ENCODE data around the gene ABRAXAS1.
"Not testable (repeated sequence)": the region's sequence is repeated elsewhere in the genome, so short reads cannot be mapped to it uniquely, and the experiment has no call there.

ABRAXAS1 gene

DNA sequence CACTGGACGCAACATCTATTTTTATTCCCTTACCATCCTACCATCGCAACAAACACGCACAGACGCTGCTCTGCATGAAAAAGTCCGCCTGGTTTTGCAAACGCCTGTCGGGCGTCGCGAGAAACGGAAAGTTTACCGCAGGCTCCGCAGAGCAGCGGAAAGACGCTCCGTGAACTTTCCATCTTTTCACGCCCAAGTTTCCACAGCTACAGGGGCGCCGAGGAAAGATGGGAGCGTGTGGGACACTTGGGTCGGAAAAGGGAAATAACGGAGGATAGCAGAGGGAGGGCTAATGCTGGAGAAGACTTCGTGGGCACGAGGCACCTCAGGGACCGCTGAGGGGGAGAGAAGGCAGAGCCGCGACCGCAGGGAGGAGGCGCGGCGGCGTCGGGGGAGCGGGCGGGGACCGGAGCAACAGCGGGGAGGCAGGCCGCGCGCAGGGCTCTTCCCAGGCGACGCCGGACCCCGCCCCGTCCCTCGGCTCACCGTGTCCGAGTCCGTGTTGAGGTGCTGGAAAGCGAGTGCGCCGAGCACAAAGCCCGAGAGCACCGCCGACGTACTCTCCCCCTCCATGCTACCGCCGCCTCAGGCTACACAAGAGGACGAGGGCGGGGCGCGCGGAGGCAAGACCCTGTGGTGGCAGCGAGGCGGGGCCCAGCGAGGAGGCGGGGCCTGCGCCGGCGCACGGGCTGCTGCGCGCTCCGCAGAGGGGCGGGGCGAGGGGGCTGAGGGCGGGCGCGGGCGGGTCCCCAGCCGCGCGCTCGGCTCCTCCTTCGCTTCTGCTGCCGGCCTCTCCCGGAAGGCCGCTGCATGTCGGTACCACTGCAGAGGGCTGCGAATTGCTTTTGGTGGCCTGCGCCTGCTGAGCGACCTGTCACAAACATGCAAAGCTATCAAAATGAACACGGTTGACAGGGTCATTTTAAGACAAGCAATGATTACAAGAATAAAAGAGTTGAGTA lies at the start of gene ABRAXAS1:
Gene ABRAXAS1 (minus strand): TSS at position 601 of the 962 bp plus-strand sequence. CDS start 28 bp downstream, at position 573.
- DNase-seq (ENCODE audit: low spot score) = peak; percentile 95

DNA sequence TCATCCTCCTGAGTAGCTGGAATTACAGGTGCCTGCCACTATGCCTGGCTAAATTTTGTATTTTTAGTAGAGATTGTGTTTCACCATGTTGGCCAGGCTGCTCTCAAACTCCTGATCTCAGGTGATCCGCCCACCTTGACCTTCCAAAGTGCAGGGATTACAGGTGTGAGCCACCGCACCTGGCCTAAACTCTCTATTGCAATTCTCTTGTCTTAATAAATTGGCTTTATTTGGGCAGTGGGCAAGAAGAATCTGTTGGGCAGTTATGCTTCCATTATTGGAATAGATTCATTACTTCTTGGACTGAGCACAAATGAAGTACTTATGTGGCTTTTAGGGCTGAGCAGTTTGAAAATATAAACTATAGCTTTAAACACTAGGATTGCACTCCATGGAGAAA lies 42.8 kb upstream of the ABRAXAS1 start:
- no peak for DNase-seq (ENCODE audit: low spot score)

DNA sequence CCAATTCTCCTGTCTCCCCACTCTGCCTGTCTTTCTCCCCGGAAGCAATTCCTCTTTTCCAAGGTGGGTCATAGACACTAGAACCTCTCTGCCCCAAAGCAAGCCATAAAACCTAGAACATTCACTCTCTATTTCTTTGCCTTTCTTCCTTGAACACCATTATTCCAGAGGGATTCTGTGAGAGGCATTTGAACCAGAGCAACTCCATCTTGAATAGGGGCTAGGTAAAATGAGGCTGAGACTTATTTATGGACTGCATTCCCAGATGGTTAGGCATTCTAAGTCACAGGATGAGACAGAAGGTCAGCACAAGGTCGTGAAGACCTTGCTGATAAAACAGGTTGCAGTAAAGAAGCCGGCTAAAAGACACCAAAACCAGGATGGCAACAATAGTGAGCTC lies 37.3 kb upstream of the ABRAXAS1 start:
- no peak for DNase-seq (ENCODE audit: low spot score)

DNA sequence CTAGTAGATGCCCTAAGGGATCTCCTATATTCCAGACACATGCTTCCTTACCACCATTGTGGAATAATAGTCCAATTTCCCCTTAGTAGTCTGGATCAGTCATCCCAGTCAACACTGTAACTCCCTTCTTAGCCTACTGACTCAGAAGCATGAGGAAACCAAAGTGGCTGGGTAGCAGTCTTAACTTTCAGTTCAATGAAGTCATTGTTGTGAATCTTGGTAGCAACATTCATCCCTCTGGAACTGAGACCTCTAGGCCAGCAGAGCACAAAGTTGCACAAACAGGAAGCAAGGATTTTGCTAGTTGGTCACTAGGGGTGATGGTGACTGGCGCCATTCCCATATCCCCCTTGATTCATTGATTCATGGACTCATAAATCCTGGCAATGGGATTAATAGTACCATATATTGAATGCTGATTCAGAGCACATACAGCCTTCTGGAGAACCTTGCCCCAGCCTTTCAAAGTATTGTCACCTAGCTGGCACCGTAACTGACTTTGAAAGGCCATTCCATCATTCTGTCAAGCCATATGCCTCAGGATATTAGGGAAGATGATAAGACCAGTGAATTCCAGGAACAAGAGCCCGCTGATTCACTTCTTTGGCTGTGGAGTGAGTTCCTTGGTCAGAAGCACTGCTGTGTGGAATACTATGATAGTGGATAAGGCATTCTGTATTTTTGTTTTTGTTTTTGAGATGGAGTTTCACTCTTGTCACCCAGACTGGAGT lies 31.3 kb upstream of the ABRAXAS1 start:
- DNase-seq (ENCODE audit: low spot score) = no peak

DNA sequence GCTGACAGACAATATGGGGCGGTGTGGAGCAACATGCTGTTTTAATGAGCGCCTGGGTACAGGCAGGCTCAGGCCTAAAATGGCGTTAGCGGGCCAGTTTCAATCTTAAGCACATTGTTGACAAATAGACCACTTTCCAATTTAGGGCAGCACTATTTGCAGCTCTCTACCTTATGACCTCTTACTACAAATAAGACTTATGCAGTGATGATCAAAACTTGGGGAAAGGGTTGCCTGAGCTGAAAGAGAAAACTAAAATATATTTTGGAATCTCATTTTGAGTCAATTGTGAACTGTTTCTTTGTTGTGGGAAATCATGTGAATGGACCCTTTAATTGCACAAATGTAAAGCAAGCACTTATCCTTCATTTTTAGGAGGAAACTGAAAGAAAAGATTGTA lies 25.5 kb upstream of the ABRAXAS1 start:
- DNase-seq (ENCODE audit: low spot score) = no peak

DNA sequence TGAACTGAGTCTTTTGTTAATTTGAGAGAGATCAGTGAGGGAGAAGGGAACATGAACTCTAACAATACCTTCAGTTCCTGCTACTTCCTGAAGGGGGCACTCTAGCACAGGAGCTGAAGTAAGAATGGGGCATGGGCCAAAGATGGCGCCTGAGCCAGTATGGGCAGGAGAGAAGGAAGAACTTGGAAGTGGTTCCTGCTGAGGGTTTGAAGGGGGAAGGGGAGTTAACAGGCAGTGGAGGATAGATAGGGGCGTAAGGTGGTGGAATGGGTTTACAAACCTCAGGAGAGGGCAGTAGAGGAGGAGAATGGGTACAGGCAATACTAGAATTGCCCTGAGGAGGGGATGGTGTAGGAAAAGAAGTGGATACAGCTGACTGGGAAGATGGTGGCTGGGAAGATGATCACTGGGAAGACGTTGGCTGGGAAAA lies 24.3 kb upstream of the ABRAXAS1 start:
- DNase-seq (ENCODE audit: low spot score) = peak; percentile 77

DNA sequence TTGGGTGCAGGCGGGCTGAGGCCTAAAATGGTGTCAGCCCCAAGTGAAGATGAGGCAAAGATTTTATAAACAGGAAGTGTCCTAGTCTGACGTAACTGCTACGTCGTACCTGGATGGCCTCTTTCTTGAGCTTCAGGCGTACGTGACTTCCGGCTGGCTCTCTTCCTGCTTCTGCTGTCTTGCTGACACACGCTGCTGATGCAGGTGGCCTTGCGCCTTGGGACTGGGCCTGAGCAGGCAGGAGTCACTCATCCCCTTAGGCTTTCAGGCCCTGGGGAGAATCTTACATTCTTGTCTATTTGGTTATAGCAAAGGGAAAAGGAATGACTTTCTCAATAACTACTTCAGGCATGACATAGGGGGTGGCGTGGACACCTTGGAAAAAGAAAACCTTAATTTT lies 20.1 kb upstream of the ABRAXAS1 start:
- no peak for DNase-seq (ENCODE audit: low spot score)

DNA sequence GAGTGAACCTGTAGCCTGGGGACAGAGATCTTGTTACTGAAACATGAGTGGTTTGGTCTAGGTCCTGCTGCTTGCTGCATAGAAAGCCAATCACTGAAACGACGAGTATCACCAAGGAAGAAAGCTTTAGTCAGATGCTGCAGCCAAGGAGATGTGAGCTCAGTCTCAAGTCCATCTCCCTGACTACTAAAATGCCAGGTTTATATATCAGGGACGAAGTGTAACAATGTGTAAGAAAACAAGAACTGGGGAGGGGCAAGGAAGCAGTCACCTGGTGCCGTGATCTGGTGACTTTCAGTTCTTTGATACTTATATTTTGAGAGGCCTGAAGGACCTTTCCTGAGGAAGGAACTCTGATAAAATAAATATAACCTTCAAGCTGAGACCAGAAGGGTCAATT lies 19.6 kb upstream of the ABRAXAS1 start:
- DNase-seq (ENCODE audit: low spot score) = no peak

DNA sequence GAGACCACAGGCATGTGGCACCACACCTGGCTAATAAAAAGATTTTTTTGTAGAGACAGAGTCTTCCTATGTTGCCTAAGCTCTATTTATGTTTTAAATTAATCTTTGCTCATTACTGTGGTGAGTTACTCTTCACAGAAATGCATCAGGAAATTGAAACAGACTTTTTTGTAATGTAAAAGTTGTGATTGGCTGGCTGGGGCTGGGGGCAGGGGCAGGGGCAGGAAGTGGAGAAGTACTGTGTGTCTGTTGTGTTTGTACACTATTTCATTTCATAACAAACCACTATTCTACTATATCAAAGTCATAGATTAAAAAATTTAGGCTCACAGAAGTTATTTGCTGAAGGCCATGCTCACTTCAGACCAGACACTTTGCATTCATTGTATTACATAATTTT lies 19.1 kb upstream of the ABRAXAS1 start:
- DNase-seq (ENCODE audit: low spot score) = no peak

DNA sequence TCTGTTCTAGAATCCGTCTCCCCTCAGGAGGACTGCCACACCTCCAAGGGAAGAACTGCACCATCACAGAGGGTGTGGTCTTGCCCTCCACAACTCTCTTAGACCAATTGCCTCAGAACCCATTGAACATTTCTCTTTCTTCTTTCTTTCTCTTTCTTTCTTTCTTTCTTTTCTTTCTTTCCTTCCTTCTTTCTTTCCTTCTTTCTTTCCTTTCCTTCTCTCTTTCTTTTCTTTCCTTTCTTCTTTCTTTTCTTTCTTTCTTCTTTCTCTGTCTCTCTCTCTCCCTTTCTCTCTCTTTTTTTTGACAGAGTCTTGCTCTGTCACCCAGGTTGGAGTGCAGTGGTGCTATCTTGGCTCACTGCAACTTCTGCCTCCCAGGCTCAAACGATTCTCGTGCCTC lies 16.8 kb upstream of the ABRAXAS1 start:
- DNase-seq (ENCODE audit: low spot score) = not testable (repeated sequence)

DNA sequence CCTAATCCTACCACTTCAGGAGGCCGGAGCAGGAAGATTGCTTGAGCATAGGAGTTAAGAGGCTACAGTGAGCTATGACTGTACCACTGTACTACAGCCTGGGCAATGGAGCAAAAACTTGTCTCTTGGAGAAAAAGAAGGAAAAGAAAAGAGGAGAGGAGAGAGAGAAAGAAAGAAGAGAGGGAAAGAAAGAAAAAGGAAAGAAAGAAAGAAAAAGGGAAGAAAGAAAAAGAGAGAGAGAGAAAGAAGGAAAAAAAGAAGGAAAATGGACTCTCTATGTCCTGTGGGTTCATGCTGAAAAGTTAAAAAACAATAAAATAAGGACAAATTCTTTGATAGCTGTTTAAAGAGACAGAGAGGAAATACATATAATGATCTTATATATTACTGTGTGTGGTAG lies 13.3 kb upstream of the ABRAXAS1 start:
- no peak for DNase-seq (ENCODE audit: low spot score)

DNA sequence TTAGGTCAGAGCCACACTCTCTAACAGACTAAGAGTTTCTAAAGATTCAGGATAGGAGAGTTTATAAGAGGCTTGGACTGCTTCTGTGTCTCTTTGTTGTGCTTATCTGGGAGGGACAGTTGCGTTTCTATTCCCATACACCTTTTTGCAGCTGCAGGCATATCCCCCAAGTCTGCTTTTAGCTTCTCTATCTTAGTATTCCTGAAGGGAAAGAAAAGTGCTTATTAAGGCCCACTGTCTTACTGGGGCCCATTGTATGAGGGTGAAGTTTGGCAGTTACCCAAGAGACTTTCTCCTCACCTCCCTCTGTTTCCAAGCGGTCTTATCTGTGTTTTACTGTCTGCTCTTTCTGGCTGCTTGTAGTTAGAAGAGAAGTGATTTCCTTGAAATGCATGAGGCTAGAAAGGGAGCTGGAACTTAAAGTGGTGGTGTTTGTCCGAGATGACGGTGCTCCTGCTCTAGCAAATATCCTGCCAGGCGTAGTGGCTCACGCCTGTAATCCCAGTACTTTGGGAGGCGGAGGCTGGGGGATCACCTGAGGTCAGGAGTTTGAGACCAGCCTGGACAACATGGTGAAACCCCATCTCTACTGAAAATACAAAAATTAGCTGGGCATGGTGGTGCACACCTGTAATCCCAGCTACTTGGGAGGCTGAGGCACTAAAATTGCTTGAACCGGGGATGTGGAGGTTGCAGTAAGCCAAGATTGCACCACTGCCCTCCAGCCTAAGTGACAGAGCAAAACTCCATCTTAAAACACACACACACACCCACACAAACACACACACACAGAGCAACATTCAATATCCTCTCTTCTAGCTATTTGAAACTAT lies 11.4 kb upstream of the ABRAXAS1 start:
- DNase-seq (ENCODE audit: low spot score) = not testable (repeated sequence)

DNA sequence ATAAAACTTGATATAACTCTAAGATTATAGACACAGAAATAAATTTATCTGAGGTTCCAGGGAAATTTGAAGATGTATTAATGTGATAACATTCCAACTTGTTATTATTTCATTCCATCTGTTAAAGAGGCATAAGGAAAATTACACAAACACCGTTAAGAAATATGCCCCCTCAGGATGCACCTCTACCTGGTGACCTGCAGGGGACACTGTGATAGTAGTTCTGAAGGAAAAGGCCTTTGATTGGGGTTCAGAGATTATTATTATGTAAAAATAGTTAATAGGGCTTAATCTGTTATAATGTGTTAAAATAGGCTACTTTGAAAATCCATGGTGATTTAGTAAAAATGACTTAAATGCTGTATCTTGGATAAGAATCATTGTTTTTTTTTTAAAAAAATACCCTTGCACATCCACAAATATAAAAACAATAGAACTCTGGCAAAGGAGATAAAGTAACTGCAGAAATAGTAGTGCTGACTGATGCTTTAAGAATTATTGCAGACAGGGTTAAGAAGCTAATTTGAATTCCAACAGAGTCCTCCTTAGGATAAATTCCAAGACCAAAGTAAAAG lies 6.1 kb upstream of the ABRAXAS1 start:
- DNase-seq (ENCODE audit: low spot score) = peak; percentile 62

DNA sequence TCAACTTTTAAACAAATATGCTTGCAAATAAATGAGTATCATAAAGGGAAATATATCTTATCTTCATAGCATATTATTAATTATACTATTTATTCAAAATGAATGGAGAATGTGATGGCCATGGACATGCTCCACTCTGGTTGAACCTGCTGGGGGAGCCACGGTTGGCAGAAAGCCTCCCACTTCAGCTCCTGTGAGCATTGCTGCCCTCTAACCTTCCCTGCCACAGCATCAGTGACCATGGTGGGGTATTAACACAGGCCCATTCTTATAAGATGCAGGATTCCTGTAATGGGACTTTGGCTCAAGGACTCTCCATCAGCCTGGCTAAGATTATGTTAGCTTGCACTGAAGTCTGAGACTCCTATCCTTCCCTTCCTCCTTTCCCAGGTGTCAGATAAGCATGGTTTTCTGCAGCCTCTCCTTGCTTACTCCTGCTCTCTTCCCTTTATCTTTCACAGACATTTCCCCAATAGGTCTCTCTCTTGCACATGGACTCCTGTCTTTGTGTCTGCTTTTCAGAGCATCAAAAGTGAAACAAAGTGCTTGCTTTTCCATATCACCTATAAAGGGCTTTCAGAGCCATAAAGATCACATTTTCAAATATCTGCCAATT lies 4.9 kb upstream of the ABRAXAS1 start:
- DNase-seq (ENCODE audit: low spot score) = peak; percentile 31

DNA sequence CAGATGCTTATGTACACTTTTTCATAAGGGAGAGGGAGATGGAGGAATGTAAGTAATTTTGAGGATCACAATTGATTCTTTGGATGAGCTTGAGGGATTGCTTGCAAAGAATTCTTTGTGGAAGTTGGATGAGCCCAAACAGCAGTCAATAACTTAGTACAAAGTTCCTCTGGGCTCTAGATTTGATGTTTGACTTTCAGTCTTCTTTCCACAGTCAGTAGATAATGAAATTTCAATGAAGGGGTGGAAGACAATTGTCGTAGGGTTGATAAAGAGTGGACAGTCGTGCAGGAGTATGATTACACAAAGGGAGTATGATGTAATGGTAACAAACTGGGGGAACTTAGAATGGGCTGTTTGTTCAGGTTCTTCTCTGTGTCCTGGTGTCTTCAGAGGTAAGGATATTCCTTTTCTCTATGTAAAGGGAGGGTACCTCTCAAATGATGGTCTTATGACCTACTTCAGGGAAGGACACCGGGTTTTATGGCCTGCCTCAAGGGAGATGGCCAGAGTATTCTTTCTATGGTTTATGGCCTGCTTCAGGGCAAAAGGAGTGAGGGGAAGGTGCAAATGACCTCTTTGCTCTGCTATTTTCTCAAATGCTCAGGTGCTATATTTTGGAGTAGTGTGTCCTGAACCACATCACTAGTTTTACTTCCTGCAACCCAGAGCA lies 1.7 kb upstream of the ABRAXAS1 start:
- DNase-seq (ENCODE audit: low spot score) = no peak

DNA sequence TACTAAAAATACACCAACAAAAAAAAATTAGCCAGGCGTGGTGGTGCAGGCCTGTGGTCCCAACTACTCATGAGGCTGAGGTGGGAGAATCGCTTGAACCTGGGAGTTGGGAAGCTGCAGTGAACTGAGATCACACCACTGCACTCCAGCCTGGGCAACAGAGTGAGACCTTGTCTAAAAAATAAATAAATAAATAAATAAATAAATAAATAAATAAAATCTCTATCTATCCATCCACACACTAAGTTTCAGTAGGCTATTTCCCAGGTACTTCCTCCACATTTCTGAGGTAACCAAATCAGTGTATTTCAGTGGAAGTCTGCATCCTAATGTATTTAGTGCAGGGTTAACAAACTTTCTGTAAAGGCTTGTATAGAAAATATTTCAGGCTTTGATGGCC lies 10.9 kb downstream of the ABRAXAS1 start:
- no peak for DNase-seq (ENCODE audit: low spot score)

DNA sequence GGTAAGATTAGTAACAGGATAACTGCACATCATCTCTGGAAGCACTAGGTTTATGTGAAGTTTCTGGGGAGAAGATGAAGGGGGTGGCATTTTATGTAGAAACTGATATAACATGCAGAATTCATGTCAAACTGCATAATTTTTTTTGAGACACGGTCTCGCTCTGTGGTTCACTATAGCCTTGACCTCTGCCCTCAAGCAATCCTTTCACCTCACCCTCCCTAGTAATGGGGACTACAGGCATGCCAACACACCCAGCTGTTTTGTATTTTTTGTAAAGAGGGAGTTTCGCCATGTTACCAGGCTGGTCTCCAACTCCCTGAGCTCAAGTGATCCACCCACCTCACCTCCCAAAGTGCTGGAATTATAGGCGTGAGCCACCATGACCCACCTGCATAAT lies 11.5 kb downstream of the ABRAXAS1 start:
- no peak for DNase-seq (ENCODE audit: low spot score)

DNA sequence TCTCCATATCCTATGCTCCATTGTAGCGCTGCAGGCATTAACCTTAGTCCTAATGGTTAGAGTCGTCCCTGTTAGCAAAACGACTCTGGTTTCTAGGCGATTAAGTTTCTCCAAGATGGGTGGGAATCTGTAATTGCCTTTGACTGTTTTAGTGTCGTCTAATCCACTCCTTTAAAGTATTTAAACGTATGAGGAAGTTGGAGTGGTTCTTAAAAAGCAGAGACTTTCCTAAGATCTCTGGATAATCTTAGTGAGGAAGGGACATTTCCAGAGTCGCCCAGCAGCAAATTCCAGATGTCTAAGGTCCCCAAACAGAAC lies 28.8 kb downstream of the ABRAXAS1 start:
- DNase-seq (ENCODE audit: low spot score) = no peak

DNA sequence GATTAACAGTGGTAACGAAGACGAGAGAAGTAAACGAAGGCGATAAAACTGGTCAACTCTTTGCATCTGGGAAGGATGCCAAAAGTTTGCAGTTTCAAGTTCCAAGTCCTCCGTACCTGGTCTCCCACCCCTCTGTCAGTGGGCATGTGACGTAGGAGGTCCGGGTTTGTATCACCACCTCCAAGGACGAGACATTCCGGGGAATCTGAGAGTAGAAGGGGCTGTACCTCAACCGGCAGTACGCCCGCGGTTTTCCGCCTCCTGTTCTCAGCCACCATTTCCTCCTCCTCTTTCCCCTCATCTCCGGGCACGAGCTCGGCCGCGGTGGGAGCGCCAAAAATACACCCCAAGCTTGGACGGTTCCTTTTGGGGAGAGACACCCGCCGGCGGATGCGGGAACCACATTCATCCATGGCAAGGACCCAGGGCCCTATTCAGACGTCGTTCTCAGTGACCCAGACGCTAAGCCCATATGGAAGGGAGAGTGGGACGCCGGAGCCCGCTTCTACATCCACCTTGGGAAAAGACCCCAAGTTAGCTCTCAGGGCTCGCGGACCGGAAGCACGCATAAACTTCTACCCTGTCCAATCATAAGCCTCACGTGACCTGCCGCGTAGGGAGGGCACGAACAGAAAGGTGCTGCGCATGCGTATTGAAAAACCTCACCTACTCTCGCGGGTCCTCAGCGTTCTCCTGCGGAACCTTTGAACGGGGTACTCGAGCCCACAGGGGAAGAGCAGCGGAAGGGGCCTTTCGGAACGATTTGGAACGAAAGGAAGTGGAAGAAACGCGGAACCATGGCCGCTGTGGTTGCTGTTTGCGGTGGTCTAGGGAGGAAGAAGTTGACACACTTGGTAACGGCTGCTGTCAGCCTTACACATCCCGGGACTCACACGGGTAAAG lies 29.4 kb downstream of the ABRAXAS1 start, which contains the start of the genes HELQ and MRPS18C:
Gene HELQ (minus strand): TSS at position 543 of the 903 bp plus-strand sequence. CDS start 130 bp downstream, at position 413.
Gene MRPS18C (plus strand): TSS at position 778 of the 903 bp plus-strand sequence. CDS start 20 bp downstream, at position 798.
- DNase-seq (ENCODE audit: low spot score) = peak; percentile 97

DNA sequence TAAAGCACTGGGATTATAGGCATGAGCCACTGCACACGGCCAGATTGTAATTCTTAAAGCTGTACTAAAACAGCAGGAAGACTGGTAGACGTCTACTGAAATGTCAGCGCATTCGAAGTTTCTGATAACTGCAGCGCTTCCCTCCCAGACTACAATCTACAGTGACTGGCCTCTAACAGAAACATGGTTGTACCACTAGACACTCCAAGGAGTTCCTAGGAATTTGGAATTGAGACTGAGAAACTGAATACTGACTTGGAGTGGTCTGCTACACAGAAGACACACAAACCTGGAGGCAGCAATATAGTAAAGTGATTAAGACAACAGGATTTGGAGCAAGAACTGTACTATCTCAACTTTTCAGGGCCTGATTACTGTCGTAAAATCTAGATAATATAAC lies 30.2 kb downstream of the ABRAXAS1 start:
- no peak for DNase-seq (ENCODE audit: low spot score)
